Bronchial epithelial cell (primary cell): Measurements from ENCODE around the gene LCN2. TPM values are rescaled to one million over a fixed set of nuclear protein-coding genes. Genes with fewer than 3 reads are reported as not detected.

ENCODE experiments used
- DNase-seq: peaks from one replicate; pipeline ENCODE4 v3.0.0-alpha.2; 2010; ENCODE audit warnings: low read depth
- FAIRE-seq: peaks from 2 replicates; lab custom pipeline; 2011; peaks lifted over from hg19 to GRCh38; lab: Jason Lieb, UNC
- H3K27me3 ChIP-seq: 2 replicates; pipeline ENCODE4 v1.5.1; 2011; ENCODE audit warnings: low read length; ENCODE audit not compliant: control insufficient read depth, insufficient read depth
- H3K36me3 ChIP-seq: 2 replicates; pipeline ENCODE4 v1.5.1; 2011; ENCODE audit warnings: low read length; ENCODE audit not compliant: control insufficient read depth, insufficient read depth
- H3K4me3 ChIP-seq: 2 replicates; pipeline ENCODE4 v1.5.1; 2011; ENCODE audit warnings: mild to moderate bottlenecking, low read depth, low read length, control low read depth
- total RNA-seq: library from RNA; depleted of rRNA; stranded (reverse); fragments of >200 nt; gene quantifications from 2 replicates; pipeline ENCODE4 v1.2.1, GENCODE V29; 2014
- TF ChIP-seq, protein P1 (sequence below): IDR thresholded peaks from 2 replicates; pipeline ENCODE4 v1.5.1; 2011; ENCODE audit warnings: mild to moderate bottlenecking, moderate library complexity, low read length, control low read depth, inconsistent platforms; ENCODE audit not compliant: insufficient read depth, severe bottlenecking

The LCN2 gene
- total RNA-seq, 1 donor from 2014 or later, result 48.4 TPM

DNA sequence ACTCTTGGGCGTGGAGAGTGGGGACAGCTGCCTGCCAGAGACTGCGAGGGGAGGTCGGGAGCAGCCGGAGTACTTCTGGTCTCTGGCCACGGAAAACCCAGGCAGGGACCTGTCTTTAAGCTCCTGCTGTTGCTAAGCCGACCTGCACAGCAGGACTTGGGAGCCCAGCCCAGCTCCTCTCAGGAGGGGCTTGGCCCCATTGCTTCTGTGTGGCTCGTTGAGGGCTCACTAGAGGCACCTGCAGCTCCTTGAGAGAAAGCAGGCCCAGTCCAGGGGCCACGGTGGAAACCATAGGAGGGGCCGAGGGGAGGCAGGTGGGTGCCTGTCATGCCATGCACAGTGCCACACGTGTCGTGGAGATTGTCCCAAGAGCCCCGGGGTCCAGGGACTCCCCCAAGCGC, 3.3 kb upstream of the LCN2 start:
- no peaks in the 10 kb centered on the region for H3K27me3 ChIP-seq
- H3K4me3 ChIP-seq, result no peak overlapping the region
- DNase-seq, result no peak
- no peaks in the 10 kb centered on the region for H3K36me3 ChIP-seq
- FAIRE-seq, result no peak
- TF ChIP-seq, protein P1, sequence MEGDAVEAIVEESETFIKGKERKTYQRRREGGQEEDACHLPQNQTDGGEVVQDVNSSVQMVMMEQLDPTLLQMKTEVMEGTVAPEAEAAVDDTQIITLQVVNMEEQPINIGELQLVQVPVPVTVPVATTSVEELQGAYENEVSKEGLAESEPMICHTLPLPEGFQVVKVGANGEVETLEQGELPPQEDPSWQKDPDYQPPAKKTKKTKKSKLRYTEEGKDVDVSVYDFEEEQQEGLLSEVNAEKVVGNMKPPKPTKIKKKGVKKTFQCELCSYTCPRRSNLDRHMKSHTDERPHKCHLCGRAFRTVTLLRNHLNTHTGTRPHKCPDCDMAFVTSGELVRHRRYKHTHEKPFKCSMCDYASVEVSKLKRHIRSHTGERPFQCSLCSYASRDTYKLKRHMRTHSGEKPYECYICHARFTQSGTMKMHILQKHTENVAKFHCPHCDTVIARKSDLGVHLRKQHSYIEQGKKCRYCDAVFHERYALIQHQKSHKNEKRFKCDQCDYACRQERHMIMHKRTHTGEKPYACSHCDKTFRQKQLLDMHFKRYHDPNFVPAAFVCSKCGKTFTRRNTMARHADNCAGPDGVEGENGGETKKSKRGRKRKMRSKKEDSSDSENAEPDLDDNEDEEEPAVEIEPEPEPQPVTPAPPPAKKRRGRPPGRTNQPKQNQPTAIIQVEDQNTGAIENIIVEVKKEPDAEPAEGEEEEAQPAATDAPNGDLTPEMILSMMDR, result no peak

GRCh38 chr9:128146591-128147120, 2.6 kb upstream of the LCN2 start:
- DNase-seq, result no peak
- Histone ChIP-seq H3K4me3 (no peak overlapping the region), H3K36me3 (no peaks in the 10 kb centered on the region), H3K27me3 (no peaks in the 10 kb centered on the region)
- TF ChIP-seq, protein P1, result no peak
- FAIRE-seq, result no peak

DNA sequence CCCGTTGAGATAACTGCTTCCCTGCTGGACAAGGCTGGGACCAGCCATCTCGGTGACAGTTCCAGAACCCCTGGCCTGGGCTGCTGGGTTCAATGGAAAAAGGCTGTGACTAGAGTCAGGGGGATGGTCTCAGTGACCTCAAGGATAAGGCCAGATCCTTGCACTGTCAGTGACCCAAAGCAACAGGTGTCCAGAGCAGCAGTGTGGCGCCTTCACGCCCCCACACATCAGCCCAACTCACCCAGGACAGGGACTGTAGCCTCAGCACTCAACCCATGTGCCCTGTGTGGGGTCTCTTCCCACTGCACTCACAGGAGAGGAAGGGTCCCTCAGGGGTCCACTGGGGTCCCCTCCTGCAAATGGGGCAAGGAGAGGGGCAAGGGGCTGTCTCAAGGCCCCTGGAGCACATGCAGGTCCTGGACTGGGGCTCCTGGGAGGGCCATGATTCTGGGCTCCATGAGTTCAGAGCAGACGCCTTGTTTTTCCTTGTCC, 698 bp upstream of the LCN2 start:
- Histone ChIP-seq H3K27me3 (no peaks in the 10 kb centered on the region), H3K36me3 (no peaks in the 10 kb centered on the region), H3K4me3 (no peak overlapping the region)
- FAIRE-seq (no peak), DNase-seq (no peak)
- TF ChIP-seq, protein P1, result no peak

GRCh38 chr9:128149951-128150593, 819 bp downstream of the LCN2 start:
- TF ChIP-seq, protein P1, result no peak
- FAIRE-seq (no peak), DNase-seq (no peak)
- H3K27me3 ChIP-seq, result no peaks in the 10 kb centered on the region
- no peaks in the 10 kb centered on the region for H3K36me3 ChIP-seq
- peak overlapping the region; percentile 14 for H3K4me3 ChIP-seq

DNA sequence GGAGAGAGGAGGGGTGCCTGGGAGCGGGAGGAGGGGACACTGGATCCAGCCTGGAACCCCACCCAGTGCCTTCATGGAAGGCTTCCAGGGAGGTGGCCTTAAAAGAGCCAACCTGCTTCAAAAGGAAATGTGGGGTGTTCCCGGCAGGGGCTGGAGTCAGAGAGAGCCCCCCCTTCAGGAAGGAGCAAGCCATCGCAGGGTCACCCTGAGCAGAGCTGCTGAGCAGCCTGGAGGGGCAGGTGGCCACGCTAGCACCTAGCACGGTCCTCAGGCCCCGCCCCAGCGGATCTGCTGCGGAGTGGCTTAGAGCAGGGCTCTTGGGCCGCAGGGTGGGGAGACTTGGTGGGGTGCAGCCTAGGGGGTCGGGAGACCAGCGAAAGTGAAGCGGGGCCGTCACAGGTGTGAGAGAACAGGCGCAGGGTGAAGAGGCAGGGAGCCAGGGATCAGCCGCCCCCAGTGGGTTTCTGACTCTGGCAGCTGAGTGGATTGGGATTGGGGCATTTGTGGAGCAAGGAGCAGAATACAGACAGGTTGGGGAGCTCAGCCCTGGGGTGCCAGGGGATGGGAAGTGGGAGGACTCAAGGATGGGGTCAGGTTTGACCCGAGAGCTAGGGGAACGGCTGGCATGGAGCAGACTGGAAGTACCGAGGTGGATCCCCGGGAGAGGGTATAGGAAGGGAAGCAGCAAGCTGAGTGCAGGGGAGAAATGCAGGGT, 1.5 kb downstream of the LCN2 start:
- FAIRE-seq (no peak), DNase-seq (no peak)
- Histone ChIP-seq H3K4me3 (no peak overlapping the region), H3K36me3 (no peaks in the 10 kb centered on the region), H3K27me3 (no peaks in the 10 kb centered on the region)
- TF ChIP-seq, protein P1, result peak; percentile 59
